Suprapubic skin (tissue), 4 donors: ENCODE results near the gene EFHD2. TPM values are rescaled to one million over a fixed set of nuclear protein-coding genes. Genes with fewer than 3 reads are reported as not detected.

Source experiments
- DNase-seq, 2 donors: peaks; one replicate each; pipeline ENCODE4 v3.0.0-alpha.2; 2019; ENCODE audit warnings: low spot score in 2 of 2
- H3K27ac ChIP-seq: fragments of 200-600 bp; sonication (generic); one replicate; pipeline ENCODE4 v1.5.1; 2019
- H3K27me3 ChIP-seq: fragments of 200-600 bp; sonication (generic); one replicate; pipeline ENCODE4 v1.5.1; 2019
- H3K36me3 ChIP-seq: fragments of 200-600 bp; sonication (generic); one replicate; pipeline ENCODE4 v1.5.1; 2019
- H3K4me1 ChIP-seq: fragments of 200-600 bp; sonication (generic); one replicate; pipeline ENCODE4 v1.5.1; 2019
- H3K4me3 ChIP-seq: fragments of 200-600 bp; sonication (generic); one replicate; pipeline ENCODE4 v1.5.1; 2019; ENCODE audit warnings: mild to moderate bottlenecking
- H3K9me3 ChIP-seq: fragments of 200-600 bp; sonication (generic); one replicate; pipeline ENCODE4 v1.5.1; 2019
- EP300 ChIP-seq: sonication (generic); formaldehyde crosslinking; IDR thresholded peaks from one replicate; pipeline ENCODE4 v1.6.1; 2017; ENCODE audit warnings: antibody characterized with exemption
- POLR2A ChIP-seq, 2 donors: fragments of 450-650 bp; IDR thresholded peaks; one replicate each; pipeline ENCODE4 v1.6.1; 2017; ENCODE audit warnings: antibody characterized with exemption in 2 of 2, mild to moderate bottlenecking in 2 of 2, moderate library complexity in 2 of 2
- POLR2AphosphoS5 ChIP-seq, 3 donors: sonication (generic); formaldehyde crosslinking; IDR thresholded peaks; one replicate each; pipeline ENCODE4 v1.6.1; 2017; ENCODE audit warnings: antibody characterized with exemption in 3 of 3
- WGBS: methylation state at CpG from one replicate; pipeline ENCODE4 v1.1.5; 2018; 5-methylcytosine and 5-hydroxymethylcytosine counted together
- total RNA-seq, 4 donors: library from RNA; depleted of rRNA; stranded (reverse); fragments of >200 nt; gene quantifications; one replicate each; pipeline ENCODE4 v1.1.0, GENCODE V29; 2016
- TF ChIP-seq, protein P1 (sequence below), 2 donors: fragments of 200-600 bp in 1 of 2; fragments of 450-650 bp in 1 of 2; sonication (generic) in 1 of 2; IDR thresholded peaks; one replicate each; pipeline ENCODE4 v1.5.1; 2016 to 2019; ENCODE audit warnings: antibody characterized with exemption in 2 of 2, mild to moderate bottlenecking in 1 of 2, moderate library complexity in 1 of 2

Gene EFHD2
- total RNA-seq, 4 donors from 2014 or later, result 43.5 to 54.4 (median 49.9) TPM

DNA sequence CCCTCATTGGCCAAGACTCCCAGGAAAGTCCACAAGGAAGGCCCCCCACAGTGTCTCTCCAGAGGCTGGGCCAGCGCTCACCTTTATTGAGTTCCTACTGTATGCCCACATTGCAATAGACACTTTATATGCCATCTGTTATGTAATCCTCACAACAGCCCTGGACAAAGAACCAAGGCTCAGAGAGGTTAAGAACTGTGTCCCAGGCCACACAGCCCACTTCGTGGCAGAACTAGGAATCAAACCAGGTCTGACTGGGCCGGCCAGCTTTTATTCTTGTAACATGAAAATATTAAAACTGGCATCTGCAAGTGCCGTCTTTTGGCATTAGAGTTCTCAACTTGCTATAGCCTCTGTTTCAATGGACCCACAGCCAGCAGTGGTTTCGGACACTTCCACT, 33.1 kb downstream of the EFHD2 start:
- no peak for TF ChIP-seq POLR2A (IDR thresholded peaks at IDR 0.05)
- TF ChIP-seq, protein P1, sequence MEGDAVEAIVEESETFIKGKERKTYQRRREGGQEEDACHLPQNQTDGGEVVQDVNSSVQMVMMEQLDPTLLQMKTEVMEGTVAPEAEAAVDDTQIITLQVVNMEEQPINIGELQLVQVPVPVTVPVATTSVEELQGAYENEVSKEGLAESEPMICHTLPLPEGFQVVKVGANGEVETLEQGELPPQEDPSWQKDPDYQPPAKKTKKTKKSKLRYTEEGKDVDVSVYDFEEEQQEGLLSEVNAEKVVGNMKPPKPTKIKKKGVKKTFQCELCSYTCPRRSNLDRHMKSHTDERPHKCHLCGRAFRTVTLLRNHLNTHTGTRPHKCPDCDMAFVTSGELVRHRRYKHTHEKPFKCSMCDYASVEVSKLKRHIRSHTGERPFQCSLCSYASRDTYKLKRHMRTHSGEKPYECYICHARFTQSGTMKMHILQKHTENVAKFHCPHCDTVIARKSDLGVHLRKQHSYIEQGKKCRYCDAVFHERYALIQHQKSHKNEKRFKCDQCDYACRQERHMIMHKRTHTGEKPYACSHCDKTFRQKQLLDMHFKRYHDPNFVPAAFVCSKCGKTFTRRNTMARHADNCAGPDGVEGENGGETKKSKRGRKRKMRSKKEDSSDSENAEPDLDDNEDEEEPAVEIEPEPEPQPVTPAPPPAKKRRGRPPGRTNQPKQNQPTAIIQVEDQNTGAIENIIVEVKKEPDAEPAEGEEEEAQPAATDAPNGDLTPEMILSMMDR (IDR thresholded peaks at IDR 0.05), result no peak
- no peak for TF ChIP-seq EP300
- TF ChIP-seq POLR2AphosphoS5 (IDR thresholded peaks at IDR 0.05), result no peak
- H3K27me3 ChIP-seq, result peaks cover 9% of the 10 kb centered on the region
- H3K9me3 ChIP-seq, result no peaks in the 10 kb centered on the region
- WGBS, result 77% methylated on average over 5 of the region's 5 CpGs
- no peak overlapping the region for H3K4me3 ChIP-seq
- H3K36me3 ChIP-seq, result no peaks in the 10 kb centered on the region
- DNase-seq, result no peak
- no peak overlapping the region for H3K27ac ChIP-seq
- H3K4me1 ChIP-seq, result no peaks in the 10 kb centered on the region

DNA sequence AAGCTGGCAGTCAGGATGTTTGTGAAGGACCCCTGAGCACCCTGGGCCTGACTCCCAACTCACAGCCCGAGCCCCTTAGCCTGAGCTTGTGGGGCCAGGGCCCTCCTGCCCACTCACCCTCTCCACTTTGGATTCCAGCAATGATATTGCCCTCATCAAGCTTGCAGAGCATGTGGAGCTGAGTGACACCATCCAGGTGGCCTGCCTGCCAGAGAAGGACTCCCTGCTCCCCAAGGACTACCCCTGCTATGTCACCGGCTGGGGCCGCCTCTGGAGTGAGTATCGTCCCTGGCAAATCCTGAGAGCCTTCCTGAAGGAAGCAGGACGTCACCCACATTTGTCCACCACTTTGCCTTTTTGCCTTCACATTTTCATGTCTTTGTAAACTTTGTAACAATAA, 33.6 kb downstream of the EFHD2 start:
- no peak overlapping the region for H3K27ac ChIP-seq
- no peaks in the 10 kb centered on the region for H3K36me3 ChIP-seq
- no peaks in the 10 kb centered on the region for H3K9me3 ChIP-seq
- TF ChIP-seq POLR2A (IDR thresholded peaks at IDR 0.05) (no peak), EP300 (no peak), POLR2AphosphoS5 (IDR thresholded peaks at IDR 0.05) (no peak)
- TF ChIP-seq, protein P1 (IDR thresholded peaks at IDR 0.05), result no peak
- no peak overlapping the region for H3K4me3 ChIP-seq
- no peaks in the 10 kb centered on the region for H3K4me1 ChIP-seq
- H3K27me3 ChIP-seq, result peaks cover 10% of the 10 kb centered on the region
- WGBS, result 96% methylated on average over 5 of the region's 5 CpGs
- DNase-seq, result no peak

DNA sequence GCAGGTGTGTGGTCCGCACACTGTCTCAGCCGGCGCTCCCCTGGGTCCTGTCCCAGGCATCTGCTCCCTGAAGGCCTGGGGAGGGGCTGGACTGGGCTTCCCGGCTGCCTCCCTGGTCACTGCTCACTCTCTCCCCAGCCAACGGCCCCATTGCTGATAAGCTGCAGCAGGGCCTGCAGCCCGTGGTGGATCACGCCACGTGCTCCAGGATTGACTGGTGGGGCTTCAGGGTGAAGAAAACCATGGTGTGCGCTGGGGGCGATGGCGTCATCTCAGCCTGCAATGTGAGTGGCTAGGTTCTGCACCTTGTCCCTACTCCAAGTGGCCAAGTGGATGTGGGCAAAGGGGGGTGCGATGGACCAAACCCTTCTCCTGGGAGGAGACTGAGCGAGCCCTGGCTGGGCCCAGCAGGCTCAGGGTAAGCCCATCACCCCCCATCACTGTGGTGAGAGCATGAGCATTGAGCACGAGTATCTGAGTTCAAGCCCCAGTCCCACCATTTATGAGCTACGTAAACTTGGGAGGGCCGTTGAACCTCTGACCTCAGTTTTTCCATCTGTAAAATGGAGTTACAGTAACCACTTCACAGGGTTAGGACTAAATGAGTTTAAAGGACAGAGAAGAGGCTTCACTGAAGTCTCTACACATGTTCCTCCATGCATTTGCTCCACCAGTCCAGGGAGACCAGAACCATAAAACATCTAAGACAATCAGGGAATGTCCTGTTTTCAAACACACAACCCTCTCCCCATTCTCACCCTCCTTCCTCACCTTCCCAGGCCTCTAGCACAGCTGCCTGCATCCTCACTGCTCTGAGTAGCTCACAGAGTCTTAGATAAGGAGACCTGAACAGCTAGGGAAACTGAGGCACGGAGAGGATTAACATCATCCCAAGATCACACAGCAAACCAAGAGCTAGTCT, 35.0 kb downstream of the EFHD2 start:
- Histone ChIP-seq H3K27ac (no peak overlapping the region), H3K27me3 (peaks cover 10% of the 10 kb centered on the region), H3K4me3 (no peak overlapping the region), H3K36me3 (no peaks in the 10 kb centered on the region), H3K9me3 (no peaks in the 10 kb centered on the region), H3K4me1 (no peaks in the 10 kb centered on the region)
- TF ChIP-seq POLR2A (IDR thresholded peaks at IDR 0.05) (no peak), POLR2AphosphoS5 (IDR thresholded peaks at IDR 0.05) (no peak), EP300 (no peak)
- TF ChIP-seq, protein P1 (IDR thresholded peaks at IDR 0.05), result no peak
- DNase-seq, result no peak
- WGBS, result 81% methylated on average over 13 of the region's 17 CpGs

DNA sequence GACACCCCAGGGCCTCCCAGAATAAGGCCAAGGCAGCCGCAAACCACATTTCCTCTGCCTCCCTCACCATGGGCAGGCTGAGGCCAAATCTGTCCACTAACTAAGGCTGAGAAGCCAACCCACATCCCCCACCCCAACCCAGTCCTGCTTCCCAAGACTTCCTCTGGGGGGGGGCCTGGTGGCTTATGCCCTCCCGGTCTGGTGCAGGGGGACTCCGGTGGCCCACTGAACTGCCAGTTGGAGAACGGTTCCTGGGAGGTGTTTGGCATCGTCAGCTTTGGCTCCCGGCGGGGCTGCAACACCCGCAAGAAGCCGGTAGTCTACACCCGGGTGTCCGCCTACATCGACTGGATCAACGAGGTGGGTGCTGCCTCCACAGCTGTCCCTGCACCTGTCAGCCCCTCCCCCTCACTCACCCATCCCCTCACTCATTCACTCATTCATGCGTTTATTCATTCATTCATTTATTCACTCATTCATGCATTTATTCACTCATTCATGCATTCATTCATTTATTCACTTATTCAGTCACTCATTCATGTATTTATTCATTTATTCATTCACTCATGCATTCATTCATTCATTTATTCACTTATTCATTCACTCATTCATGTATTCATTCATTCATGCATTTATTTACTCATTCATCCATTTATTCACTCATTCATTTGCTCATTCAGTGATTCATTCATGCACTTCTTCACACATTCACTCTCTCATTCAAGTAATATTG, 35.9 kb downstream of the EFHD2 start:
- no peaks in the 10 kb centered on the region for H3K4me1 ChIP-seq
- TF ChIP-seq, protein P1 (IDR thresholded peaks at IDR 0.05), result no peak
- no peaks in the 10 kb centered on the region for H3K36me3 ChIP-seq
- H3K4me3 ChIP-seq, result no peak overlapping the region
- 82% methylated on average over 14 of the region's 14 CpGs for WGBS
- no peak for DNase-seq
- H3K27ac ChIP-seq, result no peak overlapping the region
- peaks cover 10% of the 10 kb centered on the region for H3K27me3 ChIP-seq
- H3K9me3 ChIP-seq, result no peaks in the 10 kb centered on the region

DNA sequence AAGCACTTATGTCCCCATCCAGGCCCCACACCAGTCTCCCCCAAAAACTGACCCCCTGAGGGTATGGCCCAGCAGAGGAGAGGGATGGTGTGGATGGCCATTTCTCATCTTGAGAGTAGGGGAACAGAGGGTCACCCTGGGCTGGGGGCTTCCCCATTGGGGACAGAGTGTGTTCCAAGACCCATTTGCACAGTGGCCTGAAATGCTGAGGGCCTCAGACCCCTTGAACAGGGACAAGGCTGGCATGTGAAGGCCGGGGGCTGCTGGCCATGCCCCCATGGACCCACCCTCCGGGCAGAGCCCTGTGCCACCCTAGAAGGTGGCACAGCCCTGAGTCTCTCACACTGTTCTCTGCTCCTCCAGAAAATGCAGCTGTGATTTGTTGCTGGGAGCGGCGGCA, 36.5 kb downstream of the EFHD2 start:
- no peak for DNase-seq
- H3K36me3 ChIP-seq, result no peaks in the 10 kb centered on the region
- TF ChIP-seq, protein P1 (IDR thresholded peaks at IDR 0.05), result no peak
- TF ChIP-seq POLR2A (IDR thresholded peaks at IDR 0.05), result no peak
- no peak for TF ChIP-seq POLR2AphosphoS5 (IDR thresholded peaks at IDR 0.05)
- TF ChIP-seq EP300, result no peak
- H3K4me3 ChIP-seq, result no peak overlapping the region
- H3K4me1 ChIP-seq, result no peaks in the 10 kb centered on the region
- no peaks in the 10 kb centered on the region for H3K9me3 ChIP-seq
- peaks cover 10% of the 10 kb centered on the region for H3K27me3 ChIP-seq
- no peak overlapping the region for H3K27ac ChIP-seq
- 85% methylated on average over 4 of the region's 4 CpGs for WGBS
